Thymus (tissue), 11 donors: Measurements from ENCODE around the gene ARL14EPL. TPM values are rescaled to one million over a fixed set of nuclear protein-coding genes. Genes with fewer than 3 reads are reported as not detected.

Experiments used
- DNase-seq, 9 donors: peaks; one replicate each; pipeline ENCODE4 v3.0.0-alpha.2; 2013; ENCODE audit warnings: low spot score in 9 of 9, low read depth in 6 of 9, missing footprints in 1 of 9
- H3K27ac ChIP-seq, 2 donors: one replicate each; pipeline ENCODE4 v1.5.1; 2013; ENCODE audit warnings: control low read depth in 1 of 2, low read depth in 1 of 2, low read length in 1 of 2, mild to moderate bottlenecking in 1 of 2, moderate library complexity in 1 of 2
- H3K27me3 ChIP-seq, 2 donors: one replicate each; pipeline ENCODE4 v1.5.1; 2013; ENCODE audit warnings: low read length in 1 of 2; ENCODE audit not compliant: control insufficient read depth in 2 of 2, insufficient read depth in 1 of 2
- H3K36me3 ChIP-seq, 2 donors: one replicate each; pipeline ENCODE4 v1.5.1; 2013; ENCODE audit warnings: low read length in 1 of 2, mild to moderate bottlenecking in 1 of 2, moderate library complexity in 1 of 2; ENCODE audit not compliant: control insufficient read depth in 2 of 2, insufficient read depth in 2 of 2
- H3K4me1 ChIP-seq, 2 donors: one replicate each; pipeline ENCODE4 v1.5.1; 2013; ENCODE audit warnings: low read length in 2 of 2; ENCODE audit not compliant: control insufficient read depth in 2 of 2, insufficient read depth in 2 of 2
- H3K4me3 ChIP-seq, 2 donors: one replicate each; pipeline ENCODE4 v1.5.1; 2013; ENCODE audit warnings: low read length in 2 of 2, control low read depth in 1 of 2, mild to moderate bottlenecking in 1 of 2
- H3K9me3 ChIP-seq, 2 donors: one replicate each; pipeline ENCODE4 v1.5.1; 2013; ENCODE audit warnings: low read length in 1 of 2, mild to moderate bottlenecking in 1 of 2; ENCODE audit not compliant: control insufficient read depth in 2 of 2, insufficient read depth in 1 of 2
- WGBS: extraction: QIAGEN DNeasy Blood & Tissue Kit; methylation state at CpG from one replicate; pipeline ENCODE4 v1.1.7; 2013; 5-methylcytosine and 5-hydroxymethylcytosine counted together
- polyA plus RNA-seq: library from polyadenylated mRNA; stranded (reverse); fragments of 200-250 nt; gene quantifications from one replicate; pipeline ENCODE4 v1.2.3, GENCODE V29; 2013
- total RNA-seq: library from RNA; stranded (reverse); fragments of 120-200 nt; gene quantifications from one replicate; pipeline ENCODE4 v1.2.4, GENCODE V29; 2013
- donor health status: healthy.

ARL14EPL gene
- total and polyA plus RNA-seq, 2 donors: 0.18 TPM; not detected in 1

DNA sequence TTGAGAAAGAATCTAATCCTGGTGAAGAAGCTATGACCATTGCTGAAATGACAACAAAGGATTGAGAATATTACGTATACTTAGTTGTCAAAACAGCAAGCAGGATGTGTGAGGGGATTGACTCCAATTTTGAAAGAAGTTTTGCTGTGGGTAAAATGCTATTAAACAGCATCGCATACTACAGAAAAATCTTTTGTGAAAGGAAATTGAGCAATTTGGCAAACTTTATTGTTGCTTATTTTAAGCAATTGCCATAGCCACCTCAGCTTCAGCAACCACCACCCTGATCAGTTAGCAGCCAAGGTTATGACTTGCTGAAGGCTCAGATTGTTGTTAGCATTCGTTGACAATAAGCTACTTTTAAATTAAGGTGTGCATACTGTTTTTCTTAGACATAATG, 22.5 kb upstream of the ARL14EPL start:
- H3K9me3 ChIP-seq: no peaks in the 10 kb centered on the region
- WGBS: 92% methylated on average over 3 of the region's 3 CpGs
- no peak for DNase-seq

DNA sequence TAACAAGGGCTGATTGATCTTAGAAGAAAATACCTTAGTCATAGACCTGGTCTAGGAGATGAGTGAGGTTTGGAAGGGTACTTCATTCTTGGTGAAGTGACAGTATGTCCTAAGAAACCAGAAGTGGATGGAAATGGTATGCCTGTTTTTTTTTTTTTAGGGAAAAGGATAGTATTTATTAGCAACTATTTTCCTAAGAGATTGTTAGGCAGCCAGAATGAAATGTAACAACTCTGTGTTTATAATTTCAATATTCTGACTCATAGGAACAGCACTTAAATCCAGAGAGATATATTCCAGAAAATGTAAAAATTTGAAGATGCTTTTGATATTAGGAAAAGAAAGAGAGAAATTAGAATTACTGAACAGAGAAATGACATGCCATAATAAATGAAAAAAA, 21.2 kb upstream of the ARL14EPL start:
- no peak overlapping the region for H3K4me3 ChIP-seq
- H3K4me1 ChIP-seq: no peaks in the 10 kb centered on the region
- no peak overlapping the region for H3K27ac ChIP-seq
- no peak for DNase-seq
- no peaks in the 10 kb centered on the region for H3K9me3 ChIP-seq
- H3K36me3 ChIP-seq: no peaks in the 10 kb centered on the region
- H3K27me3 ChIP-seq: no peaks in the 10 kb centered on the region

More for the DNA sequence above, 22.5 kb upstream of the ARL14EPL start:
- no peaks in the 10 kb centered on the region for H3K4me1 ChIP-seq
- H3K27ac ChIP-seq: no peak overlapping the region
- H3K4me3 ChIP-seq: no peak overlapping the region
- no peaks in the 10 kb centered on the region for H3K36me3 ChIP-seq
- no peaks in the 10 kb centered on the region for H3K27me3 ChIP-seq

DNA sequence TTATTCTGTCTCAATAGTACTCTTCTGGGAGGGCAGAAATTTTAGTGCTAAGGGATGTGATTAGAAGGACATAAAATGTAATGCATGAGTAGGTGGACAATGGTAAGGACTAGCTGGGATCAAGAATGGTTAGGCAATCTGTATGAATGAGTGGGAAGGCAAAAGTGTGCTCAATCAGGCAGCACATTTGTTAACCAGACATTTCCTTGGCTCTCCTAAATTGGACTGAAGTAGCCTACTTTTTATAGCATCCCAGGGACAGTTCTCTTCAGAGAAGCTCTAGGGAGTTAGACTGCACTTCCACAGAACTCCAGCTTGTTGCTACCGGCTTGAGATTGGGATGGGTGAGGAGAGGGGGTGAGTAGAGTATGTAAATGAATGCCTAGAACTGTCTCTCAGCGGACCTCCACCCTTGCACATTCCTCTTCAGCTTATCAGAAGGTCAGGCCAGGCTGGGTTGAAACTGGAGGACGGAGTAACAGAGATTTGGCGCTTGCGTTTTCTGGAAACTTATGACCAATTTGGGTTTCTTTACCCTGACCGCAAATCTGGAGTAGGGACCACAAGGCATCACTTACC, 19.0 kb upstream of the ARL14EPL start:
- no peaks in the 10 kb centered on the region for H3K9me3 ChIP-seq
- no peaks in the 10 kb centered on the region for H3K36me3 ChIP-seq
- WGBS: 76% methylated on average over 6 of the region's 6 CpGs
- H3K27ac ChIP-seq: no peak overlapping the region
- H3K4me1 ChIP-seq: no peaks in the 10 kb centered on the region
- no peak for DNase-seq
- H3K4me3 ChIP-seq: no peak overlapping the region
- no peaks in the 10 kb centered on the region for H3K27me3 ChIP-seq

DNA sequence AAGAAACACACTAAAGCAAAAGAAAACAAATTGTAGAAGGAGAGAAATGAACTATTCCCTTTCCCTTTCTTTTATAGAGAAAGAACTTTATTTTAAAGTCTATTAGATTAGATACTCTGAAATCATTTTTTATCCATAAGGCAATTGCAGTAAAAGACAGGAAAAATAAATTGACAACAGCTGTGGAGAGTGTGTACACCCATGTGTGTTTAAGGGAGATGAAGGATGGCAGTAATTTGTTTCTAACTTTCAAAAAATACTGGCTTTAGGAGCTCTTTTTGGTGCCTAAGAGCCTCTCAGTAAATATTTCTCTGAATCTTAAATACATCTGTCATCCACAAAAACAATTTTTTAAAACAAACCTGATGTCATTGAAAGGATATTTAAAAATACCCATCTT, 18.3 kb upstream of the ARL14EPL start:
- H3K27ac ChIP-seq: no peak overlapping the region

DNA sequence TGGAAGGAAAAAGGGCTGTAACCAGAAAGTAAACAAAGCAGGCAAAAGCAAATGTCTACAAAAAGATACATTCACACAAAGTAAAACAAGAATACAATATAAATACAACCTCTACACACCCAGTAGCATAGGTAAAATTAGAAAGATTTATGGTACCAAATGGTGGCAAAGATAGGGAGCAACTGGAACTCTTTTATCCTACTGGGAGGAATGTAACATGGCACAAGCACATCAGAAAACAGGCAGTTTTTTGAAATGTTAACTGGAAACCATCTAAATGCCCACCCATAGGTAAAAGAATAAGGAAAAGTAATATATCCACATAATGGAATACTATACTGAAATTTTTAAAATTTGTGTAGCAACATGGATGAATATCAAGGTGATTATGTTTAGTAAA, 8.7 kb upstream of the ARL14EPL start:
- no peak for DNase-seq
- Histone ChIP-seq H3K27ac (no peak overlapping the region), H3K36me3 (no peaks in the 10 kb centered on the region), H3K4me1 (no peaks in the 10 kb centered on the region), H3K9me3 (no peaks in the 10 kb centered on the region), H3K4me3 (no peak overlapping the region), H3K27me3 (no peaks in the 10 kb centered on the region)

More for the DNA sequence above, 18.3 kb upstream of the ARL14EPL start:
- Histone ChIP-seq H3K36me3 (no peaks in the 10 kb centered on the region), H3K9me3 (no peaks in the 10 kb centered on the region), H3K27me3 (no peaks in the 10 kb centered on the region), H3K4me1 (no peaks in the 10 kb centered on the region), H3K4me3 (no peak overlapping the region)
- DNase-seq: no peak

DNA sequence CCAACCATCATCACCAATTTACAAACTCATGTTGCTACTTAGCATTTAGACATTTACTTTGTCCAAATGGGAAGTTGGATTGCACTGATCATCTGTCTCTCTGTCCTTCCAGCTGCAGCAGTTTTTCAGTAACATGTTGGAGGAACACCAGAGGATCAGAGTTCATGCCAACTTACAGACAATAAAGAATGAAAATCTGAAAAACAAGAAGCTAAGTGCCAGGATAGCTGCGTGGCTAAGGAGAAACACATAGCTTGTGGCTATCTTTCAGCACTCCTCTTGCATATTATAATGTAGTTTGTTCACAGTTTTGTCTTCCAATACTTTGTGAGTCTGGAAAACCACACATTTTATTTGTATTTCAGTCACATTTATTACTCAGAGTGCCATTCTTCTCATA, 6.4 kb upstream of the ARL14EPL start:
- H3K36me3 ChIP-seq: no peaks in the 10 kb centered on the region
- WGBS: 91% methylated on average over 1 of the region's 1 CpG

DNA sequence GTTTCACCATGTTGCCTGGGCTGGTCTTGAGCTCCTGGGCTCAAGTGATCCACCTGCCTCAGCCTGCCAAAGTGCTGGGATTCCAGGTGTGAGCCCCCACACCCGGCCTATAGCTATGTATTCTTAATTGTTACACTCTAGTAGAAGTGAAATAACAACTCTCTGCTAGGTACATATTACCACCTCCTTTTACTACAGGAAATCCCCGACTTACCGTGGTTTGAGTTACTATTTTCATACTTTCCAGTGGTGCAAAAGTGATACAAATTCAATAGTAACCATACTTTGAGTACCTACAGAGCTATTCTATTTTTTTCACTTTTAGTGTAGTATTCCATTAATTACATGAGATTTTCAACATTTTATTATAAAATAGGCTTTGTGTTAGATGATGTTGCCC, 719 bp downstream of the ARL14EPL start:
- peaks cover 0 to 2% of the 10 kb centered on the region in 2 donors for H3K4me1 ChIP-seq
- WGBS: 80% methylated on average over 3 of the region's 3 CpGs
- H3K36me3 ChIP-seq: no peaks in the 10 kb centered on the region
- DNase-seq: no peak
- no peaks in the 10 kb centered on the region for H3K9me3 ChIP-seq
- no peak overlapping the region for H3K27ac ChIP-seq
- no peaks in the 10 kb centered on the region for H3K27me3 ChIP-seq
- H3K4me3 ChIP-seq: no peak overlapping the region

More for the DNA sequence above, 6.4 kb upstream of the ARL14EPL start:
- Histone ChIP-seq H3K4me1 (no peaks in the 10 kb centered on the region), H3K27ac (no peak overlapping the region), H3K9me3 (no peaks in the 10 kb centered on the region), H3K27me3 (no peaks in the 10 kb centered on the region), H3K4me3 (no peak overlapping the region)
- DNase-seq: no peak

DNA sequence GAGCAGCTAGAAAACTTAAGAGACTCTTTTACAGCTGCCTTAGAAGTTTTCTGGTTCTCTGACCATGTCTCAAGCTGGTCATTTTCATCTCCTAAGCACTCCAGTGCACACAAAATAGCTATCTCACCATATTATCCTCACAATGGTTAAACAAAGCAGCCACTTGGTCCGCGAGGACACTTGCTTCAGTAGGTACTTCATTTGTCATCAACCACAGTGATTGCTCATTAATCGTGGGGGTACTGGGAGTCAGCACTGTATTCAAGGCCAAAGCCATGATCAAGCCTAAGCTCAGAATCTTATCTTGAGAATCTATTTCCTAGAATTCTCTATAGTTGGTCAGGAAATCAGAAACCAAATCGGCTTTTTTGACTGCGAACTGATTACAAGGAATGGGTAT, 2.9 kb downstream of the ARL14EPL start:
- H3K4me1 ChIP-seq: peaks cover 0 to 8% of the 10 kb centered on the region in 2 donors
- no peak overlapping the region for H3K4me3 ChIP-seq
- H3K36me3 ChIP-seq: no peaks in the 10 kb centered on the region
- 98% methylated on average over 5 of the region's 5 CpGs for WGBS
- H3K27me3 ChIP-seq: no peaks in the 10 kb centered on the region
- no peak for DNase-seq
- H3K27ac ChIP-seq: no peak overlapping the region
- H3K9me3 ChIP-seq: no peaks in the 10 kb centered on the region

DNA sequence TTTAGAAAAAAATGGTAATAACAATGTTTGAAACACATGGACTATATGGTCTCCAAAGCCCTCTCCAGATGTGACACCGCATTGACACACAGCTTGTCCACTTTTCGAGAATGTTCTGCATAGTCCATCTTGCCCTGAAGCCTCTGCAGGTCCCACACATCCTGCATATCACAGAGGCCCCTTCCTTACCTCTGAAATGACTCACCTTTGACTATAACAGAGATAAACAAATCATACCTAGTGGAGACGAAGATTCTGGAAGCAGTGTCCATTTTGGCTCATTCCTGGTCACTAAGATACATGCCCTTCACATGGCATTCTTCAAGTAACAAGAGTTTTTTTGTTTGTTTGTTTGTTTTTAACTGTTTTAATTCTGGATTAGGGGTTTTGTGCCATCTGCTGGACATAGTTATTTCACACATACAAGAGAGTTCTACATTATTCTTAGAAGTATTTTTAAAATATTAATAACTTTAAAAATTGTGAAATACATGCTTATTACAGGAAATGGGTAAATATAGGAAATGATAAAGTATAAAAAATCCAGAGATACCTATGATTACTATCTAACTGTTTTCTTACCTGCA, 5.1 kb downstream of the ARL14EPL start:
- H3K9me3 ChIP-seq: no peaks in the 10 kb centered on the region
- no peaks in the 10 kb centered on the region for H3K27me3 ChIP-seq
- WGBS: 79% methylated on average over 3 of the region's 3 CpGs
- H3K4me3 ChIP-seq: no peak overlapping the region
- no peak for DNase-seq
- H3K4me1 ChIP-seq: peaks cover 0 to 8% of the 10 kb centered on the region in 2 donors
- H3K27ac ChIP-seq: no peak overlapping the region
- no peaks in the 10 kb centered on the region for H3K36me3 ChIP-seq
